Measurements from ENCODE around the gene CEP295NL.

DNA sequence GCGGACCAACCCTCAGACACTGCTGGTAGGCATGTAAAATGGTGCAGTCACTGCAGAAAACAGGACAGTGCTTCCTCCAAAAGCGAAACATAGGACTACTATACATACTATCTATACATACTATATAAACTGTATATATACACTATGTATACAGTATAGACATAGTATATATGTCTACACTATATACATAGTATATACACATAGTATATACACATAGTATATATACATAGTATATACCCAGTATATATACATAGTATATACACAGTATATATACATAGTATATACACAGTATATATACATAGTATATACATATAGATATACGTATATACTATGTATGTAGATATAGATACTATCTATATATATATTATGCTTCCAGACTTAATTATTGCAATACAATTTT lies 55.9 kb downstream of the CEP295NL start:
- TF ChIP-seq POLR2AphosphoS5 (IDR thresholded peaks at IDR 0.05; ENCODE audit: borderline replicate concordance, low read depth, low read length) (no peak), EZH2 (IDR thresholded peaks at IDR 0.05) (no peak)

Measured in SK-N-MC (cell line).